ENCODE results near the gene ELP1. TPM values are rescaled to one million over a fixed set of nuclear protein-coding genes. Genes with fewer than 3 reads are reported as not detected.
"Not testable (repeated sequence)": the region's sequence is repeated elsewhere in the genome, so short reads cannot be mapped to it uniquely, and the experiment has no call there.

ELP1 gene
- total RNA-seq, 1 donor from 2014 or later: 22.5 TPM

DNA sequence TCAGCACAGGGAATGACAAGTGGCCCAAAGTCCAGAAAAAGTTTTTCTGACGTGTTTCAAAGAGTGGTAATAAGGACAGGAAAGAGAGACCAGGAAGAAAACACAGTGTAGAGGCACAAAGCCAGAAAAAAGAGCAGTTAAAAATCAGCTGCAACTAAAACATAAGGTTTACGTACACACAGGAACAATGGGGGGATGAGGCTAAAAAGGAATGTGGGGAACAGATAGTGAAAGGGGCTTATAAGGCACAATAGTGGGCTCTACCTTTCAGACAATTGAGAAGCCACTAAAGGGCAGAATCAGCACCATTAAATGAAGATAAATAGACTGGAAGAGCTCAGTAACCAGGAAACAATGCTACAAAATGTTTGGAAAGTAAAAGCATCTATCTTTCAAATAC lies 5.5 kb downstream of the ELP1 start:
- no peak for DNase-seq (ENCODE audit: low read depth)

- no peak for DNase-seq (ENCODE audit: low read depth)
Observed at GRCh38 chr9:108924466-108924865, 9.5 kb downstream of the ELP1 start.

DNA sequence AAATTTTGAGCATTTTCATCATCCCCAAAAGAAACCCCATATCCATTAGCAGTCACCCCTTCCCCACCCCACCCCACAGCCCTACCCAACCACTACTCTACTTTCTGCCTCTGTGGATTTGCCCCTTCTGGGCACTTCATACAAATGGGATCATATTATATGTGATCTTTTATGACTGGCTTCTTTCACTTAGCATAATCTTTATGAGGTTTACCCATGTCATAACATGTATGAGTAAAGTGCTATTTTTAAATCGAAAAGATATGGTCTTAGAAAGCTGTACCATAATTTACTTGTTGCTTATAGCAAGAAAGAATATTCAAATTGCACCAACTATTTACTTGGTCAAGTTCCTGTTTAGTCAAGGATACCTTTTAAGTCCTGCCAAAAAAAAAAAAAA lies 12.7 kb downstream of the ELP1 start:
- DNase-seq (ENCODE audit: low read depth): no peak

GRCh38 chr9:108920401-108920800 lies 13.5 kb downstream of the ELP1 start:
- DNase-seq (ENCODE audit: low read depth): not testable (repeated sequence)

GRCh38 chr9:108919517-108919916 lies 14.4 kb downstream of the ELP1 start:
- DNase-seq (ENCODE audit: low read depth): no peak

- no peak for DNase-seq (ENCODE audit: low read depth)
Observed at GRCh38 chr9:108913391-108913790, 20.5 kb downstream of the ELP1 start.

DNA sequence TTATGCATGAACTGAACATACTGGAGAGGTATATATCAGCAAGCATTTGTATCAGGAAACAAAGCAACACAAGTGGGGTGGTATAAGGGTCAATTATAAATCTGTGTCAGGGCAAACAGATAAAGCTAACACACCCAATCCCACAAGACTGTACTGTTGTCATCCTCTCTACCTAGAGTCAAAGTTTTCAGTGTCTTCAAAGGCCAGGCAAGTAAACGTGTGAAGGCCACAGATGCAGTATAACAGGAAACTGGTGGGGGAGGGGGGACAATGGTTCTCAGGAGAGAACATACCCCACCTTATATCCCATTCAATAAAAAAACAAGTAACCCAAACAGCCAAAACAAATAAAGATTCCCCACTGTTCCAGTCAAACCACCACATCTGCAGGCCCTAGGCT lies 22.1 kb downstream of the ELP1 start:
- DNase-seq (ENCODE audit: low read depth): no peak

DNA sequence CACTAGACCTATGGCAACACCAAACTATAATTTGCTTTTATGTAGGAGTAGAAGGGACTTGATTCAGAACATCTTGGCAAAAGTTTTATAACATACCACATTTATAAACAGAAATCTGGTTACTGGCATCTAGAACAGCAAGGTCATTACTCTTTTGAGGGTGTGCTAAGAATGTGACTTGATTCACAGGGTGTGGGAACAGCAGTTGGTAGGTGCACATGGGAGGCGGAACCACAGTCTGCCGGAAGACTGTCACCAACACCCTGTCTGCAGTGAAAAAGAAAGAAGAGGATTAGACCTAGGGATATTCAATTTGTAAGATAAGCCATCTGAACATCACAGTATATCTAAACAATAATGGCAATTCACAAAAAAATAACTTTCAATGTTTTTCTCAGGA lies 23.0 kb downstream of the ELP1 start:
- DNase-seq (ENCODE audit: low read depth): peak; percentile 3

GRCh38 chr9:108910402-108910801 lies 23.5 kb downstream of the ELP1 start:
- no peak for DNase-seq (ENCODE audit: low read depth)

DNA sequence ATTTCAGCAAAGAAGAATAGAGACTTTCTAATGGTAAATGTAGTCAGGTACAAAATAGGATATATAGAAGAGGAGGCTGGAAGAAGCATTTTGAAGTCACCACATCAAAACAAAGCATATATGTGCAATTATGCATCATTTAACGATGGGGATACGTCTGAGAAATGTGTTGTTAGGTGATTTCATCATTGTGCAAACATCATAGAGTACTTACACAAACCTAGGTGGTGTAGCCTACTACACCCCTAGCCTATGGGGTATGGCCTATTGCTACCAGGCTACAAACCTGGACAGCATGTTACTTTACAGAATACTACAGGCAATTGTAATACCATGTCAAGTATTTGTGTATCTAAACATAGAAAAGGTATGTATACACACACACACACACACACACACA lies 28.4 kb downstream of the ELP1 start:
- DNase-seq (ENCODE audit: low read depth): no peak

DNA sequence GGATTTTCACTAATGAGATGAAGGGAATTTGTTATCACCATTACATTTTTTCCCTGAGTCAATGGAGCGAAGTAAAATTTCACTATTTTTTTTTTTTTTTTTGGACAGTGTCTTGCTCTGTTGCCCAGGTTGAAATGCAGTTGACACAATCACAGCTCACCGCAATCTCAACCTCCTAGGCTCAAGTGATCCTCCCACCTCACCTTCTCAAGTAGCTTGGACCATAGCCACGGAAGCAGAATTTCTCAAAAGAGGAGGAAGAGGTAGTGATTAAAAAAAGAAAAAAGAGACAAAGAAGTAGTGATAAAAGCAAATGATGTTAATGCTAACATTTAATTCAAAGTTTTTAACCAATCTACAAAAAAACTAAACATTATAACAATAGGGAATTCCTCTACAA lies 29.8 kb downstream of the ELP1 start:
- DNase-seq (ENCODE audit: low read depth): no peak

GRCh38 chr9:108903420-108904103 lies 30.4 kb downstream of the ELP1 start:
- DNase-seq (ENCODE audit: low read depth): peak; percentile 6

DNA sequence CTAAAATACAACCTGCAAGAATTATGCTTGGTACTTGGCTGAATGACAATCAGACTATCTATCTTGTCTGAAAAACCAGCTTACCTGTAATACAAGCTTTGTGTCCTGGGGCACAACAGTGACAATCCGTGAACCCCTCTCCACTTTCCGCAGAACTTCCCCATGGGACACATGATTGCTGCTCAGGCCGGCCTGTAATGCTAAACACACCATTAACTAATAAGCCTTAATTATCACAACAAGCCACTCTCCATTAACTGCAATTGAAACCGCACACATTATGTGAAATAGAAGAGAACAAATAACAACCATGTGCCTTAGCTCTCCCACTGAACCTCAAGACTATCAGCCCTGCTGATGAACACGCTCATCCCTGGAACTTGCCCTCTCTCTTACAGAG lies 33.7 kb downstream of the ELP1 start:
- no peak for DNase-seq (ENCODE audit: low read depth)

DNA sequence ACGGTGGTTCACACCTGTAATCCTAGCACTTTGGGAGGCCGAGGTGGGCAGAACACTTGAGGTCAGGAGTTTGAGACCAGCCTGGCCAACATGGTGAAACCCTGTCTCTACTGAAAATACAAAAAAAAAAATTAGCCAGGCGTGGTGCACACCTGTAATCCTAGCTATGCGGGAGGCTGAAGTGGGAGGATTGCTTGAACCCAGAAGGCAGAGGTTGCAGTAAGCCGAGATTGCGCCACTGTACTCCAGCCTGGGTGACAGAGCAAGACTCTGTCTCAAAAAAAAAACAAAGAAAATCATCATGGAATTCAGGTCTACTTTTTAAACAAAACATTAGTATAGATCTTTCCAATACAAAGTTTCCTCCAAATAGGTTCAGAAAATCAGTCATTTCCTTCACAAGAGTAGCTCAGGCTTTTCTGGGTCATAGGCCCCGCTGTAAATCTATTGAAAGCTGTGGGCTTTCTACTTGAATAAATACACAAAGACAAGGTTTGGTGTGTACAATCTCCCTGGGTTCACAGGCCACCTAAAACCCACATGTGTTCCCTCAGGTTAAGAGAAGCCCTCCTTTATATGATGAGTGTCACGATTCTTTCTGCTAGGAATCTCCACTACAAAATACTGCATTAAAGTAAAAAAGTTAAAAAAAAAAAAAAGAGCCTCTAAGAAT lies 34.8 kb downstream of the ELP1 start:
- DNase-seq (ENCODE audit: low read depth): not testable (repeated sequence)

DNA sequence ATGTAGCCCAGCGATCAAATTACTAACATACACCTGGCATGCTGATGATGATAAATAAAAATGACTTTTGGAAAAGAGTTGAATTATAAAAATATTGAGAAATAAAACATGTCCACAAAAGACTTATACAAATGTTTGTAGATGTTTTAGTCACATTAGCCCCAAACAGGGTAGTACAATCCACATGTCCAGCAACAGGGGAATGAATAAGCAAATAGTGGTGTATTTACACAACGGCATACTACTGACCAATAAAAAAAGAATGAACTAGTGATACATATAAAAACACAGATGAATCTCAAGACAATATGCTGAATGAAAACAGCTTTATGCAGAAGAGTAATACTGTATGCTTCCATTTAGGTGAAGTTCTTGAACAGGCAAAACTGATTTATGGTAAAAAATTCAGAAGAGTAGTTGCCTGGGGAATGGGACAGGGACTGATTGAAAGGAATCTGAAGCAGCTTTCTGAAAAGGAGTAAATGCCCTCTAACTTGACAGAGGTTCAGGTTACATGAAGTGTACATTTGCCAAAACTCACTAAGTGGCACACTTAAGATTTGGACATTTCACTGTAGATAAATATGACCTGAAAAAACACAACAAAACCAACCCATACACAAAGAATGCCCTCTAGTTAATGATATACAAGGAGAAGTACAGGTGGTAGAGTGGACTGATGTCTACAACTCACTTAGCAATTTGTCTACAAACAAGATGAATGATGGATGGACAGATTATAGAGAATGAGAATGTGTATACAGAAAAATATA lies 36.4 kb downstream of the ELP1 start:
- no peak for DNase-seq (ENCODE audit: low read depth)

- no peak for DNase-seq (ENCODE audit: low read depth)
Observed at GRCh38 chr9:108894225-108894997, 39.5 kb downstream of the ELP1 start.

DNA sequence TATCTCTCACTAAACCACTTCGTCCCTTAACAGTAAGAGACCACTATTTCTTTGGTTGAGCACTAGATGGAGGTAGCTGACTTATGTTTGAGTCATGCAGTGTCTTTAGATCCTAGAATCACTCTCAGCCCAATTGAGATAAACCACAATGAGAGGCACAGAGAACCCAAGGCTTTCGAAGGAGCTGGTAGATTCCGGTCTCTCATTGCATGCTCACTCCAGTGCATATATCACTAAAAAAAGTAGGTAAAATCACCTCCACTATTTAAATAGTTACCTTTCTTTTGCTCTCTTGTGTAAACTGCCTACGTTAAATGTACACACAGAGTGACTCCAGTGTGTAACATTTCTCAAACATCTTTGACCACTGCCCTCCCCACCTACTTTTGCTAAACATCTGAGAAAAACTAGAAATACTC lies 44.3 kb downstream of the ELP1 start:
- DNase-seq (ENCODE audit: low read depth): peak; percentile 48

- DNase-seq (ENCODE audit: low read depth): not testable (repeated sequence)
Observed at GRCh38 chr9:108886594-108887271, 47.2 kb downstream of the ELP1 start.

- peak; percentile 16 for DNase-seq (ENCODE audit: low read depth)
Observed at GRCh38 chr9:108885643-108886348, 48.1 kb downstream of the ELP1 start.

DNA sequence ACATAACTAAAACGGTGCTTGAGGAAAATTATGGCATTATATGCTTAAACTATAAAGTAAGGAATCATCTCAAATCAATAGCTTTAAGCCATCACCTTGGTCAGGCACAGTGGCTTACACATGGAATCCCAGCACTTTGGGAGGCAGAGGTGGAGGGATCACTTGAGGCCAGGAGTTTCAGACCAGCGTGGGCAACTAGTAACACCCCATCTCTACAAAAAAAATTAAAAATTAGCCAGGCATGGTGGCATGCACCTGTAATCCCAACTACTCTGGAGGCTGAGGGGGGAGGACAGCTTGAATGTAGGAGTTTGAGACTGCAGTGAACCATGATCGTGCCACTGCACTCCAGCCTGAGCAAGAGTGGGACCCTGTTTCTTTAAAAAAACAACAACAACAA lies 49.2 kb downstream of the ELP1 start:
- no peak for DNase-seq (ENCODE audit: low read depth)
